HCT116 (cell line): Measurements from ENCODE around the gene SRSF7. TPM values are rescaled to one million over a fixed set of nuclear protein-coding genes. Genes with fewer than 3 reads are reported as not detected.

ENCODE experiments used
- ATAC-seq: fragments of 200-7000 bp; cut with Tn5 transposase; 2 replicates; pipeline ENCODE4 v1.9.1; 2020; ENCODE audit warnings: mild to moderate bottlenecking, moderate library complexity
- BruUV-seq: library from RNA; stranded (reverse); fragments of 400-500 nt; replicated peaks from 2 replicates; lab custom pipeline; 2021; lab: Mats Ljungman, UMichigan
- CTCF ChIA-PET: fragments of 300-600 bp; sonication (Branson Sonifier 250); formaldehyde crosslinking; loops from one replicate; lab custom pipeline; 2021; ENCODE audit warnings: antibody characterized with exemption; lab: Charles Lee
- POLR2A ChIA-PET: fragments of 300-600, 350-600 bp; sonication (Branson Sonifier 250); formaldehyde crosslinking; loops from one replicate; lab custom pipeline; 2021; ENCODE audit warnings: antibody characterized with exemption; lab: Charles Lee
- RAD21 ChIA-PET, 2 experiments: fragments of 300-600 bp; sonication (Branson Sonifier 250); formaldehyde crosslinking; loops; one replicate each; lab custom pipeline; 2023; ENCODE audit warnings: low total read pairs in 2 of 2; ENCODE audit not compliant: uncharacterized antibody in 2 of 2, unreplicated experiment in 2 of 2, low non-redundant PET in 1 of 2; lab: Charles Lee
- DNase-seq: peaks from one replicate; pipeline ENCODE4 v3.0.0-alpha.2; 2010; ENCODE audit warnings: low read depth, low spot score
- H2AFZ ChIP-seq: fragments of 200-600 bp; shearing (Covaris generic), sonication (generic); 2 replicates; pipeline ENCODE4 v1.6.1; 2017; ENCODE audit warnings: low read depth, mixed run types, mixed read lengths, antibody characterized with exemption, low read length; ENCODE audit not compliant: poor library complexity, severe bottlenecking
- H3K27ac ChIP-seq: 2 replicates; pipeline ENCODE4 v1.5.1; 2012; ENCODE audit warnings: low read depth, low read length
- H3K27me3 ChIP-seq: fragments of 200-600 bp; sonication (generic); 2 replicates; pipeline ENCODE4 v1.6.1; 2016; ENCODE audit warnings: mixed run types, low read length, mixed read lengths; ENCODE audit not compliant: insufficient read depth
- H3K36me3 ChIP-seq, 2 experiments: fragments of 200-500 bp in 1 of 2; fragments of 200-600 bp in 1 of 2; sonication (Bioruptor generic) in 1 of 2; sonication (generic) in 1 of 2; 2 replicates each; pipeline versions ENCODE4 v1.5.1 to v1.6.1; 2014 to 2016; ENCODE audit warnings: low read length in 2 of 2, inconsistent platforms in 1 of 2, mixed read lengths in 1 of 2, mixed run types in 1 of 2; ENCODE audit not compliant: insufficient read depth in 2 of 2, control insufficient read depth in 1 of 2
- H3K4me1 ChIP-seq, 2 experiments: fragments of 200-600 bp in 1 of 2; sonication (generic) in 1 of 2; 2 replicates each; pipeline versions ENCODE4 v1.5.1 to v1.6.1; 2012 to 2017; ENCODE audit warnings: low read length in 2 of 2, inconsistent platforms in 1 of 2, mild to moderate bottlenecking in 1 of 2, mixed read lengths in 1 of 2, mixed run types in 1 of 2, moderate library complexity in 1 of 2; ENCODE audit not compliant: insufficient read depth in 2 of 2, control insufficient read depth in 1 of 2
- H3K4me2 ChIP-seq: fragments of 200-600 bp; sonication (generic); 2 replicates; pipeline ENCODE4 v1.6.1; 2017; ENCODE audit warnings: mixed run types, low read length, mixed read lengths
- H3K4me3 ChIP-seq, 2 experiments: fragments of 200-600 bp in 1 of 2; sonication (generic) in 1 of 2; replicated peaks in 1 of 2; 2 replicates each; pipeline ENCODE4 v1.5.1; 2011 to 2016; ENCODE audit warnings: low read length in 2 of 2, control low read depth in 1 of 2, low read depth in 1 of 2, mild to moderate bottlenecking in 1 of 2, mixed read lengths in 1 of 2, mixed run types in 1 of 2
- H3K79me2 ChIP-seq: fragments of 200-600 bp; sonication (generic); 2 replicates; pipeline ENCODE4 v1.6.1; 2017; ENCODE audit warnings: mild to moderate bottlenecking, mixed run types, low read length, moderate library complexity, mixed read lengths; ENCODE audit not compliant: insufficient read depth
- H3K9ac ChIP-seq: fragments of 200-600 bp; sonication (generic); 2 replicates; pipeline ENCODE4 v1.6.1; 2016; ENCODE audit warnings: low read length, mixed read lengths
- H3K9me2 ChIP-seq: fragments of 200-600 bp; sonication (generic), shearing (Covaris generic); 2 replicates; pipeline ENCODE4 v1.6.1; 2017; ENCODE audit warnings: mixed run types, mild to moderate bottlenecking, moderate library complexity; ENCODE audit not compliant: insufficient read depth
- H3K9me3 ChIP-seq, 2 experiments: fragments of 200-500 bp in 1 of 2; fragments of 200-600 bp in 1 of 2; sonication (Bioruptor generic) in 1 of 2; sonication (generic) in 1 of 2; 2 replicates each; pipeline ENCODE4 v1.6.1; 2014 to 2017; ENCODE audit warnings: low read length in 2 of 2, mixed read lengths in 2 of 2, inconsistent platforms in 1 of 2, low read depth in 1 of 2, mild to moderate bottlenecking in 1 of 2, mixed run types in 1 of 2, moderate library complexity in 1 of 2; ENCODE audit not compliant: control insufficient read depth in 1 of 2, insufficient read depth in 1 of 2
- H4K20me1 ChIP-seq: fragments of 200-600 bp; sonication (generic), shearing (Covaris generic); 2 replicates; pipeline ENCODE4 v1.6.1; 2017; ENCODE audit warnings: mixed run types, mild to moderate bottlenecking, moderate library complexity; ENCODE audit not compliant: insufficient read depth
- EGR1 ChIP-seq: IDR thresholded peaks from 2 replicates; pipeline ENCODE4 v1.6.1; 2012; ENCODE audit warnings: low read depth
- ELF1 ChIP-seq: IDR thresholded peaks from 2 replicates; pipeline ENCODE4 v1.6.1; 2012; ENCODE audit warnings: low read depth, borderline replicate concordance
- FOSL1 ChIP-seq: IDR thresholded peaks from 2 replicates; pipeline ENCODE4 v1.6.1; 2012; ENCODE audit warnings: low read depth
- POLR2A ChIP-seq: IDR thresholded peaks from 2 replicates; pipeline ENCODE4 v1.7.0; 2011; ENCODE audit warnings: borderline replicate concordance; ENCODE audit not compliant: insufficient read depth, insufficient read length; ENCODE audit errors: extremely low read depth
- RAD21 ChIP-seq: IDR thresholded peaks from 2 replicates; pipeline ENCODE4 v1.6.1; 2012; ENCODE audit warnings: low read depth, mild to moderate bottlenecking
- SIN3A ChIP-seq: IDR thresholded peaks from 2 replicates; pipeline ENCODE4 v1.6.1; 2012; ENCODE audit warnings: low read depth
- SP1 ChIP-seq: IDR thresholded peaks from 2 replicates; pipeline ENCODE4 v1.6.1; 2012; ENCODE audit warnings: low read depth
- TCF7L2 ChIP-seq: IDR thresholded peaks from 2 replicates; pipeline ENCODE4 v1.7.0; 2011; ENCODE audit warnings: borderline replicate concordance, inconsistent platforms; ENCODE audit not compliant: insufficient read depth, insufficient read length; ENCODE audit errors: extremely low read depth
- ZFX ChIP-seq: fragments of 450-650 bp; IDR thresholded peaks from 2 replicates; pipeline ENCODE4 v1.6.1; 2017
- ZNF274 ChIP-seq: fragments of 200-500 bp; sonication (Bioruptor generic); IDR thresholded peaks from 2 replicates; pipeline ENCODE4 v1.6.1; 2014; ENCODE audit warnings: mild to moderate bottlenecking, low read depth, low read length, inconsistent platforms
- intact Hi-C: fragments of 100-400 bp; cut with micrococcal nuclease; formaldehyde crosslinking; loops from 2 replicates; pipeline ENCODE4 v1.10.0; 2022
- total RNA-seq: library from RNA; stranded (reverse); gene quantifications from one replicate; pipeline ENCODE4 v1.2.1, GENCODE V29; 2021; ENCODE audit not compliant: unreplicated experiment
- TF ChIP-seq, protein P1 (sequence below): IDR thresholded peaks from 2 replicates; pipeline ENCODE4 v1.6.1; 2011; ENCODE audit warnings: mild to moderate bottlenecking, low read length, moderate library complexity; ENCODE audit not compliant: insufficient replicate concordance; ENCODE audit errors: extremely low read depth

The SRSF7 gene
- total RNA-seq, 1 experiment from 2014 or later: 215 TPM

DNA sequence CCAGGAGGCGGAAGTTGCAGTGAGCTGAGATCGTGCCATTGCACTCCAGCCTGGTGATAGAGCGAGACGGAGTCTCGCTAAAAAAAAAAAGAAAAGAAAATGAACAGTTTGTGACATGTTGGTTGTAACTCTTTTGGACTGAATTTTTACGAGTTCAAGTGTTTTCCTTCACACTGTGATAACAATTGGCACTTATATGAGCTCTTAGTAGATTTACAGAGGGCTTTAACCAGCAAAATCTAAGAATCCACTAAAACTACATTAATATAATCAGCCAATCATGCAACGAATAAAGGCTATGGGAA is 24.7 kb upstream of the SRSF7 start:
- H3K9me2 ChIP-seq: no peaks in the 10 kb centered on the region
- ATAC-seq (no peak), DNase-seq (no peak)
- no peaks in the 10 kb centered on the region for H3K27me3 ChIP-seq
- no peak overlapping the region for H3K4me3 ChIP-seq
- H4K20me1 ChIP-seq: no peaks in the 10 kb centered on the region
- peaks cover 0 to 6% of the 10 kb centered on the region in 2 experiments; a peak in 1 of 4 replicates for H3K36me3 ChIP-seq
- TF ChIP-seq EGR1 (no peak), ZFX (no peak), TCF7L2 (no peak), POLR2A (no peak)
- TF ChIP-seq, protein P1, sequence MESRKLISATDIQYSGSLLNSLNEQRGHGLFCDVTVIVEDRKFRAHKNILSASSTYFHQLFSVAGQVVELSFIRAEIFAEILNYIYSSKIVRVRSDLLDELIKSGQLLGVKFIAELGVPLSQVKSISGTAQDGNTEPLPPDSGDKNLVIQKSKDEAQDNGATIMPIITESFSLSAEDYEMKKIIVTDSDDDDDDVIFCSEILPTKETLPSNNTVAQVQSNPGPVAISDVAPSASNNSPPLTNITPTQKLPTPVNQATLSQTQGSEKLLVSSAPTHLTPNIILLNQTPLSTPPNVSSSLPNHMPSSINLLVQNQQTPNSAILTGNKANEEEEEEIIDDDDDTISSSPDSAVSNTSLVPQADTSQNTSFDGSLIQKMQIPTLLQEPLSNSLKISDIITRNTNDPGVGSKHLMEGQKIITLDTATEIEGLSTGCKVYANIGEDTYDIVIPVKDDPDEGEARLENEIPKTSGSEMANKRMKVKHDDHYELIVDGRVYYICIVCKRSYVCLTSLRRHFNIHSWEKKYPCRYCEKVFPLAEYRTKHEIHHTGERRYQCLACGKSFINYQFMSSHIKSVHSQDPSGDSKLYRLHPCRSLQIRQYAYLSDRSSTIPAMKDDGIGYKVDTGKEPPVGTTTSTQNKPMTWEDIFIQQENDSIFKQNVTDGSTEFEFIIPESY: no peak
- H3K4me2 ChIP-seq: no peak overlapping the region
- ChIA-PET POLR2A (no interaction called here), RAD21 (no interaction called here), CTCF (no interaction called here)
- H3K79me2 ChIP-seq: peaks cover 13% of the 10 kb centered on the region
- no peaks in the 10 kb centered on the region for H3K9me3 ChIP-seq
- no peak overlapping the region for H2AFZ ChIP-seq
- peaks cover 0 to 7% of the 10 kb centered on the region in 2 experiments; a peak in 2 of 4 replicates for H3K4me1 ChIP-seq
- no TSS peak for BruUV-seq
- no peak overlapping the region for H3K9ac ChIP-seq
- intact Hi-C loops: no loop called here
- no peak overlapping the region for H3K27ac ChIP-seq

DNA sequence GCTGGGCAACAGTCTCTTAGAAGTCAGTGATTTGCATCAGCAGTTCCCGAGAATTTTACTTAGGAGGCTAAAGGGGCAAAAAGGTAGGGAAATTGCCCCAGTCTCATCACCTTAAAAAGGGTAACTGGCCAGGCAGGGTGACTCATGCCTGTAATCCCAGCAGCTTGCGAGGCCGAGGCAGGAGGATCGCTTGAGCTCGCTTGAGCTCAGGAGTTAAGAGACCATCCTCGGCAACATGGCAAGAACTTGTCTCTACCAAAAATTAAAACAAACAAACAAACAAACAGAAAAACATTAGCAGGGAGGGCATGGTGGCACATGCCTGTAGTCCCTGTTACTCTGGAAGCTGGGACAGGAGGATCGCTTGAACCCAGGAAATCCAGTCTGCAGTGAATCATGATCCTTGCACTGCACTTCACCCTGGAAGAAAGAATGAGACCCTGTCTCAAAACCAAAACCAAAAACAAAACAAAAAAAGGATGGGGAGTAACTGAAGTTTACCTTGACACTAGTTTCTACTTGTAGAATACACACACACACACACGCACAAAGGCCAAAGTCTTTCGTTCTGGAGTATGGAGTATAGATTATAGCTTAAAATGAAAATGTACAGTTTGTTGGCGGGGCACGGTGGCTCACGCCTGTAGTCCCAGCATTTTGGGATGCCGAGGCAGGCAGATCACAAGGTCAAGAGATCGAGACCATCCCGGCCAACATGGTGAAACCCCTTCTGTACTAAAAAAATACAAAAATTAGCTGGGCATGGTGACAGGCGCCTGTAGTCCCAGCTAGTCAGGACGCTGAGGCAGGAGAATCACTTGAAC is 24.1 kb upstream of the SRSF7 start:
- ChIA-PET POLR2A (no interaction called here), RAD21 (no interaction called here), CTCF (no interaction called here)
- H3K9me3 ChIP-seq: no peaks in the 10 kb centered on the region
- no peak overlapping the region for H3K27ac ChIP-seq
- no peak overlapping the region for H3K9ac ChIP-seq
- no TSS peak for BruUV-seq
- H3K4me3 ChIP-seq: no peak overlapping the region
- no peak for DNase-seq
- no peak overlapping the region for H3K4me2 ChIP-seq
- H3K36me3 ChIP-seq: peaks cover 0 to under 1% of the 10 kb centered on the region in 2 experiments; a peak in 1 of 4 replicates
- H2AFZ ChIP-seq: no peak overlapping the region
- no peaks in the 10 kb centered on the region for H3K27me3 ChIP-seq
- no peak for ATAC-seq
- H4K20me1 ChIP-seq: no peaks in the 10 kb centered on the region
- no peaks in the 10 kb centered on the region for H3K9me2 ChIP-seq
- H3K4me1 ChIP-seq: peaks cover 0 to 7% of the 10 kb centered on the region in 2 experiments; a peak in 2 of 4 replicates
- no peak for TF ChIP-seq SP1
- no peak for TF ChIP-seq SIN3A
- TF ChIP-seq, protein P1: no peak
- TF ChIP-seq FOSL1: no peak
- TF ChIP-seq RAD21: no peak
- no peak for TF ChIP-seq TCF7L2
- TF ChIP-seq ZNF274: no peak
- TF ChIP-seq ELF1: no peak
- peaks cover 13% of the 10 kb centered on the region for H3K79me2 ChIP-seq
- intact Hi-C loops: no loop called here
